ENCODE results near the gene LHPP. TPM values are rescaled to one million over a fixed set of nuclear protein-coding genes. Genes with fewer than 3 reads are reported as not detected.

The LHPP gene
- total and polyA plus RNA-seq, 2 experiments from 2014 or later, result 19.0 to 22.9 TPM

GRCh38 chr10:124657806-124658205 is 196.2 kb downstream of the LHPP start:
- H3K9me3 ChIP-seq (ENCODE audit: low read depth), result no peaks in the 10 kb centered on the region
- no peak overlapping the region for H3K27ac ChIP-seq
- no peaks in the 10 kb centered on the region for H3F3A ChIP-seq (ENCODE audit: insufficient read depth)
- H4K20me1 ChIP-seq (ENCODE audit: insufficient read depth), result no peaks in the 10 kb centered on the region; the same call in 1 of the 2 replicates
- no peaks in the 10 kb centered on the region for H3K9me2 ChIP-seq (ENCODE audit: insufficient read depth)
- H3K79me2 ChIP-seq (ENCODE audit: insufficient read depth), result no peaks in the 10 kb centered on the region
- DNase-seq, result peak; percentile 23
- no peak overlapping the region for H2AFZ ChIP-seq
- no peaks in the 10 kb centered on the region for H3K4me1 ChIP-seq (ENCODE audit: insufficient read depth)
- H3K27me3 ChIP-seq (replicated peaks; ENCODE audit: insufficient read depth), result no peaks in the 10 kb centered on the region
- no peaks in the 10 kb centered on the region for H3K36me3 ChIP-seq (ENCODE audit: low read depth)
- no peak overlapping the region for H3K4me3 ChIP-seq
- TF ChIP-seq EZH2 (IDR thresholded peaks at IDR 0.05; ENCODE audit: insufficient read depth, poor library complexity, severe bottlenecking), result no peak
- TF ChIP-seq EZH2phosphoT487 (IDR thresholded peaks at IDR 0.05; ENCODE audit: insufficient read depth, low read depth), result no peak
- WGBS, 2 experiments (ENCODE audit: low coverage in 1 of 2, low lambda C conversion rate in 2 of 2, missing lambda C conversion rate in 2 of 2), result 74 to 81% methylated on average over 9 of the region's 9 CpGs
- in situ Hi-C loops (cut with MboI), result no loop called here
- H3K9ac ChIP-seq, result no peak overlapping the region
- H3K4me2 ChIP-seq (ENCODE audit: unreplicated experiment), result no peak overlapping the region

GRCh38 chr10:124658591-124659242 is 197.1 kb downstream of the LHPP start:
- Histone ChIP-seq H3K27me3 (replicated peaks; ENCODE audit: insufficient read depth) (no peaks in the 10 kb centered on the region), H3K9ac (no peak overlapping the region), H3K9me3 (ENCODE audit: low read depth) (no peaks in the 10 kb centered on the region), H3K4me1 (ENCODE audit: insufficient read depth) (no peaks in the 10 kb centered on the region), H3K27ac (no peak overlapping the region), H2AFZ (no peak overlapping the region), H3K36me3 (ENCODE audit: low read depth) (no peaks in the 10 kb centered on the region), H3K79me2 (ENCODE audit: insufficient read depth) (no peaks in the 10 kb centered on the region), H3K4me3 (no peak overlapping the region), H3K9me2 (ENCODE audit: insufficient read depth) (no peaks in the 10 kb centered on the region), H4K20me1 (ENCODE audit: insufficient read depth) (no peaks in the 10 kb centered on the region; the same call in 1 of the 2 replicates), H3K4me2 (ENCODE audit: unreplicated experiment) (no peak overlapping the region), H3F3A (ENCODE audit: insufficient read depth) (no peaks in the 10 kb centered on the region)
- WGBS, 2 experiments (ENCODE audit: low coverage in 1 of 2, low lambda C conversion rate in 2 of 2, missing lambda C conversion rate in 2 of 2), result 90 to 91% methylated on average over 12 of the region's 12 CpGs
- DNase-seq, result no peak
- in situ Hi-C loops (cut with MboI), result no loop called here
- TF ChIP-seq EZH2phosphoT487 (IDR thresholded peaks at IDR 0.05; ENCODE audit: insufficient read depth, low read depth) (no peak), EZH2 (IDR thresholded peaks at IDR 0.05; ENCODE audit: insufficient read depth, poor library complexity, severe bottlenecking) (no peak)

- no peaks in the 10 kb centered on the region for H3K36me3 ChIP-seq (ENCODE audit: low read depth)
- H3K9me3 ChIP-seq (ENCODE audit: low read depth), result no peaks in the 10 kb centered on the region
- H3K27me3 ChIP-seq (replicated peaks; ENCODE audit: insufficient read depth), result no peaks in the 10 kb centered on the region
- H3K4me3 ChIP-seq, result no peak overlapping the region
- in situ Hi-C loops (cut with MboI), result no loop called here
- H3K9ac ChIP-seq, result no peak overlapping the region
- no peaks in the 10 kb centered on the region for H3F3A ChIP-seq (ENCODE audit: insufficient read depth)
- 93 to 96% methylated on average over 2 of the region's 2 CpGs for WGBS, 2 experiments (ENCODE audit: low coverage in 1 of 2, low lambda C conversion rate in 2 of 2, missing lambda C conversion rate in 2 of 2)
- no peak for DNase-seq
- H4K20me1 ChIP-seq (ENCODE audit: insufficient read depth), result no peaks in the 10 kb centered on the region; the same call in 1 of the 2 replicates
- no peaks in the 10 kb centered on the region for H3K4me1 ChIP-seq (ENCODE audit: insufficient read depth)
- no peak overlapping the region for H3K27ac ChIP-seq
- no peaks in the 10 kb centered on the region for H3K9me2 ChIP-seq (ENCODE audit: insufficient read depth)
- no peak for TF ChIP-seq EZH2 (IDR thresholded peaks at IDR 0.05; ENCODE audit: insufficient read depth, poor library complexity, severe bottlenecking)
- TF ChIP-seq EZH2phosphoT487 (IDR thresholded peaks at IDR 0.05; ENCODE audit: insufficient read depth, low read depth), result no peak
- H2AFZ ChIP-seq, result no peak overlapping the region
- H3K4me2 ChIP-seq (ENCODE audit: unreplicated experiment), result no peak overlapping the region
- no peaks in the 10 kb centered on the region for H3K79me2 ChIP-seq (ENCODE audit: insufficient read depth)
These were observed 197.8 kb downstream of the LHPP start for GRCh38 chr10:124659380-124659779.

GRCh38 chr10:124660404-124661125 is 198.9 kb downstream of the LHPP start:
- in situ Hi-C loops (cut with MboI), result no loop called here
- no peaks in the 10 kb centered on the region for H3K36me3 ChIP-seq (ENCODE audit: low read depth)
- no peaks in the 10 kb centered on the region for H3K4me1 ChIP-seq (ENCODE audit: insufficient read depth)
- no peak overlapping the region for H2AFZ ChIP-seq
- DNase-seq, result no peak
- no peaks in the 10 kb centered on the region; the same call in 1 of the 2 replicates for H4K20me1 ChIP-seq (ENCODE audit: insufficient read depth)
- no peaks in the 10 kb centered on the region for H3K9me3 ChIP-seq (ENCODE audit: low read depth)
- no peak overlapping the region for H3K4me2 ChIP-seq (ENCODE audit: unreplicated experiment)
- H3K9ac ChIP-seq, result no peak overlapping the region
- H3K4me3 ChIP-seq, result no peak overlapping the region
- TF ChIP-seq EZH2phosphoT487 (IDR thresholded peaks at IDR 0.05; ENCODE audit: insufficient read depth, low read depth) (no peak), EZH2 (IDR thresholded peaks at IDR 0.05; ENCODE audit: insufficient read depth, poor library complexity, severe bottlenecking) (no peak)
- H3F3A ChIP-seq (ENCODE audit: insufficient read depth), result no peaks in the 10 kb centered on the region
- H3K27me3 ChIP-seq (replicated peaks; ENCODE audit: insufficient read depth), result no peaks in the 10 kb centered on the region
- H3K9me2 ChIP-seq (ENCODE audit: insufficient read depth), result no peaks in the 10 kb centered on the region
- no peak overlapping the region for H3K27ac ChIP-seq
- H3K79me2 ChIP-seq (ENCODE audit: insufficient read depth), result no peaks in the 10 kb centered on the region
- WGBS, 2 experiments (ENCODE audit: low coverage in 1 of 2, low lambda C conversion rate in 2 of 2, missing lambda C conversion rate in 2 of 2), result 76% methylated on average over 12 of the region's 12 CpGs

All from GM23248 (cell line).